22Rv1 (cell line): ENCODE measurements around the gene TLR9.

Experiments
- H3K27ac ChIP-seq: fragments of 450-650 bp; 2 replicates; pipeline ENCODE4 v1.5.1; 2017
- ZFX ChIP-seq: fragments of 450-650 bp; IDR thresholded peaks from 2 replicates; pipeline ENCODE4 v1.6.1; 2017; ENCODE audit warnings: antibody characterized with exemption, borderline replicate concordance
- TF ChIP-seq, protein P1 (sequence below): fragments of 450-650 bp; IDR thresholded peaks from 2 replicates; pipeline ENCODE4 v1.5.1; 2017; ENCODE audit warnings: mild to moderate bottlenecking

TLR9 gene

DNA sequence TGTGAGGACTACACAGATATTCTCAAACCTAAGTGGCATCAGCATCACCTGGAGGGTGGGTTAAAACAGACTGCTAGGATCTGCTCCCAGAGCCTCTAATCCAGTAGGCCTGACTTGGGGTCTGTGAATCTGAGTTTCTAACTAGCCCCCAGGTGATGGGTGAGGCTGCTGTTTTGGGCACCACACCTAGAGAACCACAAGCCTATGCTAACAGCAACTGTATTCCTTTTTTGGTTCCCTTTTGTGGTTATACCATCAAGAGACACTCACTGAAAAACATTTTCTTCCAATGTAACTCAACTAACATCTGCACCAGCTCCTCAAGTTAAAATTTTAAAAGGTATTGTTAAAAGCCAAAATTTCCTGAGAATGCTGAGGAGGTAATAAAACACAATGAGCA lies 37.0 kb upstream of the TLR9 start:
- no peak for TF ChIP-seq ZFX
- TF ChIP-seq, protein P1, sequence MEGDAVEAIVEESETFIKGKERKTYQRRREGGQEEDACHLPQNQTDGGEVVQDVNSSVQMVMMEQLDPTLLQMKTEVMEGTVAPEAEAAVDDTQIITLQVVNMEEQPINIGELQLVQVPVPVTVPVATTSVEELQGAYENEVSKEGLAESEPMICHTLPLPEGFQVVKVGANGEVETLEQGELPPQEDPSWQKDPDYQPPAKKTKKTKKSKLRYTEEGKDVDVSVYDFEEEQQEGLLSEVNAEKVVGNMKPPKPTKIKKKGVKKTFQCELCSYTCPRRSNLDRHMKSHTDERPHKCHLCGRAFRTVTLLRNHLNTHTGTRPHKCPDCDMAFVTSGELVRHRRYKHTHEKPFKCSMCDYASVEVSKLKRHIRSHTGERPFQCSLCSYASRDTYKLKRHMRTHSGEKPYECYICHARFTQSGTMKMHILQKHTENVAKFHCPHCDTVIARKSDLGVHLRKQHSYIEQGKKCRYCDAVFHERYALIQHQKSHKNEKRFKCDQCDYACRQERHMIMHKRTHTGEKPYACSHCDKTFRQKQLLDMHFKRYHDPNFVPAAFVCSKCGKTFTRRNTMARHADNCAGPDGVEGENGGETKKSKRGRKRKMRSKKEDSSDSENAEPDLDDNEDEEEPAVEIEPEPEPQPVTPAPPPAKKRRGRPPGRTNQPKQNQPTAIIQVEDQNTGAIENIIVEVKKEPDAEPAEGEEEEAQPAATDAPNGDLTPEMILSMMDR, result no peak

DNA sequence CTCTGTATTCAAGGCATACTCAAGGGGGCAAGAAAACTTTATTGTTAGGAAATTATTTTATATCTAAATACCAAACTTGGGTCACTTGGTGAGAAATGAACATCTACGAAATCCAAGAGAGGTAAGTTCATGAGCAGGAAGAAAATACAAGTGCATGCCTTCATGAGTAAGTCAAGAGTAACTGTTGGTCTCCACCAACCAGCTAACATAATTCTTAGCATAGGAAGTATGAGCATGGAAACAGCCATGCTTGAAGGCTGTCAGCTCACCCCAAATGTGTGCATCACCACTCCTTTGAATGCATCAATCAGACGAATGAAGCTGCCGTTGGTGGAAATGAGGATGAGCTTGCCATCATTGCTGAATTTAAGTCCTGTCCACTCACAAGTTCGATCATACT lies 34.0 kb upstream of the TLR9 start:
- TF ChIP-seq ZFX, result no peak
- TF ChIP-seq, protein P1, result no peak
- no peak overlapping the region for H3K27ac ChIP-seq

More for the DNA sequence above, 37.0 kb upstream of the TLR9 start:
- H3K27ac ChIP-seq, result no peak overlapping the region

DNA sequence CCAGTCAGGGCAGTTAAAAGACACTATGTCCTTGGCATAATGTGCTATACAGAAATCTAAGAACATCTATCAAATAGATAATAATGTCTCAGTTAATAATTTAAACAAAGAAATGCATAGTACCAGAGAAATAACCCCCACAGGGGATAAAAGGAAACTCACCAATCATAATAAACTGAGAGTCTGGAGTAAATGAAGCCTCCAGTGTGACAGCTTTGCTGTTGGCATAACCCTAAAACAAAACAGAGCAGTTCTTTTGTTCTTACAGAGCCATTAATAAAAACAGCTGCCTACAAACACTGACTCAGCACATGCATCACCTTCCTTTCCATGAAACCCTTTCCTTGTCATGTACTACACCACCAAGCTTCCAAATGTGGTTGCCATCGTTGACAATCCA lies 33.6 kb upstream of the TLR9 start:
- no peak overlapping the region; the same call in 1 of the 2 replicates for H3K27ac ChIP-seq
- TF ChIP-seq, protein P1, result no peak
- TF ChIP-seq ZFX, result no peak

DNA sequence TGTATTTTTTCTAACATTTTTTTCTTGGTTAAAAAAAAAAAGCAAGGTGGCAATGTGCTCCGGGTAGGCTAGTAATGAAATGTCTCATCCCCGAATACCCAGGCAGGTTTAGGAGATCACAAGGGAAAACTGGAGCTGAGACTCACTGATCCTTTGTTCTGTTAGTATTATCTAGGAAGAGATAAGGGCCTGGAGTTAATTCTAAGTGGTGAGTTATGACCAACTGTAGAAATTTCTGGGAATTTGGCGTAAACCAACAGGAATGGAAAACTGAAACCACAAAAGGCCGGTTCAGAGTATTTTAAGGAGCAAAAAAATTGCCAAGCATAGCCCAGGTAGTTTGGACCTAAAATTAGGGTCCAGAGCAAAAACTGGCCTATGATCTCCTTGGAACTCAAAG lies 32.5 kb upstream of the TLR9 start:
- TF ChIP-seq, protein P1, result no peak
- TF ChIP-seq ZFX, result no peak
- no peak overlapping the region for H3K27ac ChIP-seq

DNA sequence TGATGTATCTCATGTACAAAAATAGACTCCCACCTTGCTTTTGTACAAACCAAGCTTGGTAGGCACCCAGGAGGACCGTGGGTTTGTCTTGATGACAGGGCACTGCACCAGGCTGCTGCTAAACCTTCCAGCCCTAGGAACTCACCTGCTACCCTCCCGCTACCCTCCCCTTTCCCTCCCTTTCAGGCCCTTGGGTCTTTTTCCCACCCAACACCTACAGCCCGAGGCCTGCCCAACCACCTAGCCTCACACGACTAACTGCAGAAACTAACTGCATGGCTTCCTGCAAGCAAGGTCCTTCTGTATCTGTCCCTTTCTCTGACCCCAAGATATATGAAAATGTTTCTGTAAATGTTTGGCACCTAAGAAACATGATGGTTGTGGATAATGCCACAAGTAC lies 31.2 kb upstream of the TLR9 start:
- TF ChIP-seq, protein P1, result no peak
- no peak for TF ChIP-seq ZFX
- H3K27ac ChIP-seq, result no peak overlapping the region

DNA sequence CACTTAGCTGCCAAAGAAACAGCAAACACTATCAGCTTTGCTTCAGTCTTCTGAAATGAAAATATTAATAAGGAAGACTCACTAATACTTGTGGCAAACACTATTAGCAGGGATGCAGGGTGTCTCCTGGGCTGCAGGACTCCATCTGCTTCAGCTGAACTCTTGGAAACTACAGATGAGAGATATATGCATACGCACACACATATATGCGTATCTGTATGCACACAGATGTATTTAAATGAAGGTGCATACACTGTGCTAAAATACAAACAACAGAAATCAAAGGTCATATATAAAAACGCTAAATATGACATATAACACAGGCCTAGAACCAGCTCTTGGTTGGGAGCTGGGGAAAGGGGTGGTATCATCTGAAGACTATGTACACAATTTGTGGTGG lies 30.7 kb upstream of the TLR9 start:
- TF ChIP-seq ZFX, result no peak
- TF ChIP-seq, protein P1, result no peak
- H3K27ac ChIP-seq, result no peak overlapping the region

DNA sequence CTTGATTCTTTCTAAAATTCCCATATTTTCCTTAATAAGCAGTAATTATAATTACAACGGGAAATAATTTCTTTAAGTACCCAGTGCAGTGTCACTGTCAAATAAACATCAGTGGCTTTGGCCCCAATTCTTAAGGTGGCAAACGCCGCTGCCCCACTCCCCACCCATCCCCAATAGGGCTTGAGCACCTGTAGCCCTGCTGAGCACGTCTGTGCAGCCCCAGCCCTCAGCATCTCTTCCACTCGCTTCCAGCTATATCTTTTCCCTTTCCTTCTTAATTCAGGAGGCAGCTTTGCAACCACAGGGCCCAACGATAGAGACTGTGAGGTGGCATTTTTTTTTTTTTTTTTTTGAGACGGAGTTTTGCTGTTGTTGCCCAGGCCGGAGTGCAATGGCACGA lies 29.2 kb upstream of the TLR9 start:
- H3K27ac ChIP-seq, result no peak overlapping the region
- TF ChIP-seq ZFX, result no peak
- TF ChIP-seq, protein P1, result no peak
